HepG2 (cell line): ENCODE measurements around the gene TSPAN31. TPM values are rescaled to one million over a fixed set of nuclear protein-coding genes. Genes with fewer than 3 reads are reported as not detected.

ENCODE experiments used
- ATAC-seq: fragments of 200-7000 bp; cut with Tn5 transposase; 3 replicates; pipeline ENCODE4 v1.9.1; 2020; ENCODE audit warnings: mild to moderate bottlenecking, moderate library complexity
- BruUV-seq: library from RNA; stranded (reverse); fragments of 400-500 nt; replicated peaks from 2 replicates; lab custom pipeline; 2021; lab: Mats Ljungman, UMichigan
- CTCF ChIA-PET: fragments of 300-600 bp; formaldehyde crosslinking; extraction: SDS; loops from one replicate; lab custom pipeline; 2021; ENCODE audit warnings: low total read pairs, inconsistent platforms, low intra/inter-chr PET ratio; lab: Yijun Ruan, JAX
- POLR2A ChIA-PET: fragments of 350-600 bp; sonication (Branson Sonifier 250); formaldehyde crosslinking; loops from one replicate; lab custom pipeline; 2020; ENCODE audit warnings: antibody characterized with exemption, inconsistent platforms; lab: Yijun Ruan, JAX
- DNase-seq: peaks from one replicate; pipeline ENCODE4 v3.0.0-alpha.2; 2015; ENCODE audit warnings: low spot score
- FAIRE-seq: peaks from 3 replicates; lab custom pipeline; 2011; peaks lifted over from hg19 to GRCh38; lab: Jason Lieb, UNC
- H2AFZ ChIP-seq: one replicate; pipeline ENCODE4 v1.6.1; 2011; ENCODE audit warnings: low read length, inconsistent platforms
- H3K27ac ChIP-seq: fragments of 300-600 bp; 3 replicates; pipeline ENCODE4 v1.8.0; 2011; ENCODE audit warnings: mixed run types, mild to moderate bottlenecking, mixed read lengths, low read length, inconsistent platforms; ENCODE audit not compliant: insufficient read depth; ENCODE audit errors: extremely low read length
- H3K27me3 ChIP-seq, 2 experiments: fragments of 200-600 bp in 1 of 2; 2 replicates in 1 of 2; 3 replicates in 1 of 2; pipeline versions ENCODE4 v1.6.0 to v1.8.0; 2011; ENCODE audit warnings: low read length in 2 of 2, mild to moderate bottlenecking in 2 of 2, moderate library complexity in 2 of 2, inconsistent platforms in 1 of 2; ENCODE audit not compliant: insufficient read depth in 2 of 2, control insufficient read depth in 1 of 2
- H3K36me3 ChIP-seq, 2 experiments: fragments of 200-600 bp in 1 of 2; replicated peaks in 1 of 2; 2 replicates in 1 of 2; 3 replicates in 1 of 2; pipeline versions ENCODE4 v1.5.1 to v1.8.0; 2011; ENCODE audit warnings: low read length in 2 of 2, inconsistent platforms in 1 of 2; ENCODE audit not compliant: insufficient read depth in 2 of 2, control insufficient read depth in 1 of 2
- H3K4me1 ChIP-seq: 2 replicates; pipeline ENCODE4 v1.5.1; 2012; ENCODE audit warnings: low read length, inconsistent platforms; ENCODE audit not compliant: insufficient read depth
- H3K4me2 ChIP-seq: 2 replicates; pipeline ENCODE4 v1.6.0; 2011; ENCODE audit warnings: low read depth, low read length, inconsistent platforms
- H3K4me3 ChIP-seq, 3 experiments: fragments of 200-600 bp in 1 of 3; sonication (generic), shearing (Covaris generic) in 1 of 3; replicated peaks in 1 of 3; 2 replicates each; pipeline ENCODE4 v1.5.1; 2011 to 2016; ENCODE audit warnings: low read length in 3 of 3, inconsistent platforms in 2 of 3, low read depth in 2 of 3, mild to moderate bottlenecking in 2 of 3, control low read depth in 1 of 3, mixed read lengths in 1 of 3; ENCODE audit not compliant: insufficient read depth in 1 of 3
- H3K79me2 ChIP-seq: one replicate; pipeline ENCODE4 v1.6.1; 2011; ENCODE audit warnings: low read length, inconsistent platforms; ENCODE audit not compliant: insufficient read depth
- H3K9ac ChIP-seq: 2 replicates; pipeline ENCODE4 v1.6.0; 2011; ENCODE audit warnings: mild to moderate bottlenecking, low read depth, low read length, inconsistent platforms; ENCODE audit not compliant: insufficient read depth
- H3K9me3 ChIP-seq: 2 replicates; pipeline ENCODE4 v1.5.1; 2012; ENCODE audit warnings: mild to moderate bottlenecking, low read length
- H4K20me1 ChIP-seq: 2 replicates; pipeline ENCODE4 v1.6.0; 2011; ENCODE audit warnings: inconsistent platforms, mild to moderate bottlenecking, low read length, moderate library complexity; ENCODE audit not compliant: insufficient read depth
- DR1 ChIP-seq: sonication (generic); formaldehyde crosslinking; IDR thresholded peaks from 2 replicates; pipeline ENCODE4 v1.8.0; 2021; ENCODE audit warnings: mild to moderate bottlenecking, missing genetic modification reagents, inconsistent platforms
- KDM3A ChIP-seq: IDR thresholded peaks from 2 replicates; pipeline ENCODE4 v1.6.1; 2018; ENCODE audit warnings: low read depth, missing compliant biosample characterization
- ONECUT2 ChIP-seq: sonication (generic); formaldehyde crosslinking; IDR thresholded peaks from 2 replicates; pipeline ENCODE4 v1.4.0; 2020; ENCODE audit warnings: missing genetic modification reagents
- PAX8 ChIP-seq: sonication (generic); formaldehyde crosslinking; IDR thresholded peaks from 2 replicates; pipeline ENCODE4 v1.8.0; 2022; ENCODE audit warnings: mild to moderate bottlenecking, missing genetic modification reagents, borderline replicate concordance
- POGK ChIP-seq: sonication (generic); formaldehyde crosslinking; conservative IDR thresholded peaks from 2 replicates; pipeline ENCODE4 v1.8.0; 2022; ENCODE audit warnings: mild to moderate bottlenecking, moderate library complexity, missing genetic modification reagents
- SP1 ChIP-seq, 2 experiments: fragments of 450-650 bp in 1 of 2; sonication (generic) in 1 of 2; formaldehyde crosslinking in 1 of 2; IDR thresholded peaks; 2 replicates each; pipeline versions ENCODE4 v1.4.0 to v1.6.1; 2016 to 2020; ENCODE audit warnings: missing genetic modification reagents in 1 of 2
- SPEN ChIP-seq: sonication (generic); formaldehyde crosslinking; IDR thresholded peaks from 2 replicates; pipeline ENCODE4 v1.5.1; 2020; ENCODE audit warnings: low read depth, mild to moderate bottlenecking, missing genetic modification reagents
- SRSF4 ChIP-seq: fragments of 200-400 bp; formaldehyde crosslinking; IDR thresholded peaks from one replicate; pipeline ENCODE4 v1.6.1; 2018; ENCODE audit warnings: mild to moderate bottlenecking, low read depth, low read length, moderate library complexity; ENCODE audit not compliant: poor library complexity, severe bottlenecking
- ZBTB37 ChIP-seq: sonication (generic); formaldehyde crosslinking; IDR thresholded peaks from 2 replicates; pipeline ENCODE4 v1.4.0; 2020; ENCODE audit warnings: mild to moderate bottlenecking, missing genetic modification reagents
- ZBTB4 ChIP-seq: sonication (generic); formaldehyde crosslinking; IDR thresholded peaks from 2 replicates; pipeline ENCODE4 v1.4.0; 2020; ENCODE audit warnings: missing genetic modification reagents, mild to moderate bottlenecking, borderline replicate concordance
- ZNF614 ChIP-seq: IDR thresholded peaks from 2 replicates; pipeline ENCODE4 v1.6.1; 2018; ENCODE audit warnings: missing biosample characterization, missing genetic modification reagents, inconsistent platforms, borderline replicate concordance
- ZNF768 ChIP-seq: sonication (generic); formaldehyde crosslinking; IDR thresholded peaks from 2 replicates; pipeline ENCODE4 v1.4.0; 2020; ENCODE audit warnings: missing genetic modification reagents
- WGBS: methylation state at CpG from one replicate; pipeline ENCODE4 v1.1.6; 2017; ENCODE audit warnings: low lambda C conversion rate; 5-methylcytosine and 5-hydroxymethylcytosine counted together
- in situ Hi-C: cut with HindIII; loops from 2 replicates; pipeline ENCODE4 v1.10.0; 2017; ENCODE audit warnings: low pct_unique_long_range_greater_than_20kb; ENCODE audit not compliant: extremely low pct_ligation_motif_present
- intact Hi-C: fragments of 100-400 bp; cut with micrococcal nuclease; formaldehyde crosslinking; loops from one replicate; pipeline ENCODE4 v1.10.0; 2022; ENCODE audit not compliant: unreplicated experiment
- polyA plus RNA-seq, 8 experiments: library from polyadenylated mRNA; depleted of rRNA in 3 of 8; stranded (reverse) in 7 of 8; unstranded in 1 of 8; fragments of >200 nt; fragmentation: Illumina TruSeq in 4 of 8; extraction: Trizol in 4 of 8; gene quantifications; 2 replicates each; pipeline versions ENCODE4 v1.2.1 to v1.2.3, GENCODE V29; 2011 to 2016; ENCODE audit warnings: low read depth in 4 of 8, missing spikeins in 1 of 8, mixed read lengths in 1 of 8; ENCODE audit not compliant: insufficient read depth in 1 of 8
- total RNA-seq, 5 experiments: library from RNA; depleted of rRNA; stranded (reverse); fragments of >200 nt; fragmentation: Illumina TruSeq; extraction: Trizol; gene quantifications; 2 replicates each; pipeline ENCODE4 v1.2.3, GENCODE V29; 2016; ENCODE audit warnings: low read depth in 1 of 5

The TSPAN31 gene
- total and polyA plus RNA-seq, 2 of the 13 experiments (the other 11 are each of a cell fraction or from before 2014, with no cell fraction given), result 10.4 to 24.6 TPM

- peak overlapping the region; percentile 78 for H3K4me2 ChIP-seq
- H3K4me3 ChIP-seq, result peak overlapping the region; percentile 23 to 99 (median 95); a peak in 5 of 6 replicates
- in situ Hi-C loops, result no loop called here
- H2AFZ ChIP-seq, result no peak overlapping the region
- peaks cover 17% of the 10 kb centered on the region for H3K4me1 ChIP-seq
- H3K79me2 ChIP-seq, result peaks cover 16% of the 10 kb centered on the region
- no peaks in the 10 kb centered on the region for H4K20me1 ChIP-seq
- intact Hi-C loops, result no loop called here
- ChIA-PET POLR2A (interaction anchor here (1.0 to 1.7 kb wide), 2 partner anchors 11 to 12 kb away, joined by 5 to 15 read pairs; partner anchors contain the start of genes EEF1AKMT3 and METTL1), CTCF (no interaction called here)
- ATAC-seq (no peak), FAIRE-seq (no peak), DNase-seq (no peak)
- no peaks in the 10 kb centered on the region; a peak in 1 of 5 replicates for H3K27me3 ChIP-seq
- no peaks in the 10 kb centered on the region for H3K9me3 ChIP-seq
- peak overlapping the region; percentile 87; the same call in 1 of the 2 replicates for H3K9ac ChIP-seq
- BruUV-seq, result TSS peak; percentile 63
- TF ChIP-seq POGK (CRISPR knock-in tag), result no peak
- TF ChIP-seq ZNF768 (CRISPR knock-in tag), result no peak
- TF ChIP-seq SP1 (IDR thresholded peaks at IDR 0.05), result no peak
- no peak for TF ChIP-seq SP1 (CRISPR knock-in tag; IDR thresholded peaks at IDR 0.05)
- no peak for TF ChIP-seq DR1
- TF ChIP-seq ZNF614, result no peak
- H3K27ac ChIP-seq, result no peak overlapping the region
- peaks cover 11 to 40% of the 10 kb centered on the region in 2 experiments for H3K36me3 ChIP-seq
- 95% methylated on average over 11 of the region's 11 CpGs for WGBS
Observed at GRCh38 chr12:57783861-57784260, 39.0 kb downstream of the TSPAN31 start.

- no peak for FAIRE-seq
- DNase-seq, result no peak
- Histone ChIP-seq H3K36me3 (peaks cover 10 to 71% of the 10 kb centered on the region in 2 experiments), H3K27me3 (no peaks in the 10 kb centered on the region), H3K9me3 (no peaks in the 10 kb centered on the region), H3K79me2 (no peaks in the 10 kb centered on the region), H3K4me3 (no peak overlapping the region), H3K4me1 (no peaks in the 10 kb centered on the region), H2AFZ (no peak overlapping the region), H4K20me1 (no peaks in the 10 kb centered on the region), H3K4me2 (no peak overlapping the region), H3K9ac (no peak overlapping the region), H3K27ac (no peak overlapping the region)
- POLR2A ChIA-PET, result no interaction called here
- CTCF ChIA-PET, result interaction anchor here (1.2 kb wide), 1 partner anchor 112 kb away, joined by 3 read pairs; no protein-coding TSS in a partner anchor
- ATAC-seq, result no peak
- BruUV-seq, result no TSS peak
- in situ Hi-C loops, result no loop called here
- whole genome bisulfite sequencing, result 77% methylated on average over 1 of the region's 1 CpG
- intact Hi-C loops, result no loop called here
- TF ChIP-seq PAX8 (CRISPR knock-in tag), result no peak
- no peak for TF ChIP-seq SPEN (CRISPR knock-in tag)
- TF ChIP-seq SRSF4, result no peak
- no peak for TF ChIP-seq ONECUT2 (CRISPR knock-in tag)
- no peak for TF ChIP-seq ZBTB4 (CRISPR knock-in tag)
- TF ChIP-seq ZBTB37, result no peak
- TF ChIP-seq KDM3A (CRISPR knock-in tag), result no peak
Observed at GRCh38 chr12:57793920-57794319, 49.1 kb downstream of the TSPAN31 start.
